AG09309 (cell line): Measurements from ENCODE around the gene OR51M1.

ENCODE experiments used
- DNase-seq: peaks from one replicate; pipeline ENCODE4 v3.0.0-alpha.2; 2010; ENCODE audit warnings: low read depth
- H3K4me3 ChIP-seq: 2 replicates; pipeline ENCODE4 v1.5.1; 2011; ENCODE audit warnings: mild to moderate bottlenecking, low read depth, low read length, moderate library complexity; ENCODE audit not compliant: control insufficient read depth
- CTCF ChIP-seq: IDR thresholded peaks from 2 replicates; pipeline ENCODE4 v1.5.1; 2011; ENCODE audit warnings: mild to moderate bottlenecking, low read depth, low read length, inconsistent platforms; ENCODE audit not compliant: insufficient read depth, control insufficient read depth; ENCODE audit errors: missing control alignments

The OR51M1 gene

GRCh38 chr11:5423131-5423530, 39.5 kb downstream of the OR51M1 start:
- TF ChIP-seq CTCF, result no peak
- no peak for DNase-seq
- no peak overlapping the region for H3K4me3 ChIP-seq

DNA sequence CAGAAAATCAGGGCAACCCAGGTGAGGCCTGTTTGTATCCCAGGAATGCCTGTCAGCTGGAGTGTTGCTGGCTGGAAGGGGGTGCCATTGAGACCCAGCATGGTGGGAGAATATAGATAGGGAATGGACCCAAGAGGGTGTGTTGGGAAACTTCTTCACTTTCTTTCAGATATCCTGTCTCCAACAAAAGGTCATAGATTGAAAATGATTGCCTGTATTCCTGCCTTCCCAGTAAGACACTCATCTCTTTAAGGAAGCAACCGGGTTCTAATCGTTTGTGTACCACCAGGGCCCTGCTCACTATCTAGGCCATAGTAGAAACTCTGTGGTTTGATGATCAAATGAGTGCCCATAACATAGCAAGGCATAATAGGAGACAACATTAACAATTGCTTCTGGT, 57.8 kb downstream of the OR51M1 start, which contains the start of gene OR51I1:
Gene OR51I1, minus strand, starts transcription at position 101 of the 400 bp plus-strand sequence. Its CDS starts 0 bp downstream, at position 101.
- DNase-seq, result no peak
- TF ChIP-seq CTCF, result no peak
- no peak within 1 kb of the TSS for H3K4me3 ChIP-seq
